Fibroblast of mammary gland (primary cell): ENCODE results near the gene MED12L.
A peak's percentile ranks its signal among the peaks of the same experiment; 100 is the strongest.
"Not testable (repeated sequence)": the region's sequence is repeated elsewhere in the genome, so short reads cannot be mapped to it uniquely, and the experiment has no call there.

Source experiments
- DNase-seq: peaks from one replicate; pipeline ENCODE4 v3.0.0-alpha.2; 2010; ENCODE audit warnings: low read depth
- H3K4me3 ChIP-seq: 2 replicates; pipeline ENCODE4 v1.5.1; 2011; ENCODE audit warnings: low read depth, mild to moderate bottlenecking, low read length, moderate library complexity; ENCODE audit not compliant: control insufficient read depth
- CTCF ChIP-seq: conservative IDR thresholded peaks from 2 replicates; pipeline ENCODE4 v1.5.1; 2011; ENCODE audit warnings: low read depth, low read length, inconsistent platforms; ENCODE audit not compliant: control insufficient read depth, insufficient read depth

Gene MED12L

GRCh38 chr3:151226825-151227224, 141.4 kb downstream of the MED12L start:
- no peak for TF ChIP-seq CTCF
- no peak overlapping the region for H3K4me3 ChIP-seq
- DNase-seq = no peak

GRCh38 chr3:151227266-151227806, 141.9 kb downstream of the MED12L start:
- no peak for DNase-seq
- TF ChIP-seq CTCF = no peak
- no peak overlapping the region for H3K4me3 ChIP-seq

DNA sequence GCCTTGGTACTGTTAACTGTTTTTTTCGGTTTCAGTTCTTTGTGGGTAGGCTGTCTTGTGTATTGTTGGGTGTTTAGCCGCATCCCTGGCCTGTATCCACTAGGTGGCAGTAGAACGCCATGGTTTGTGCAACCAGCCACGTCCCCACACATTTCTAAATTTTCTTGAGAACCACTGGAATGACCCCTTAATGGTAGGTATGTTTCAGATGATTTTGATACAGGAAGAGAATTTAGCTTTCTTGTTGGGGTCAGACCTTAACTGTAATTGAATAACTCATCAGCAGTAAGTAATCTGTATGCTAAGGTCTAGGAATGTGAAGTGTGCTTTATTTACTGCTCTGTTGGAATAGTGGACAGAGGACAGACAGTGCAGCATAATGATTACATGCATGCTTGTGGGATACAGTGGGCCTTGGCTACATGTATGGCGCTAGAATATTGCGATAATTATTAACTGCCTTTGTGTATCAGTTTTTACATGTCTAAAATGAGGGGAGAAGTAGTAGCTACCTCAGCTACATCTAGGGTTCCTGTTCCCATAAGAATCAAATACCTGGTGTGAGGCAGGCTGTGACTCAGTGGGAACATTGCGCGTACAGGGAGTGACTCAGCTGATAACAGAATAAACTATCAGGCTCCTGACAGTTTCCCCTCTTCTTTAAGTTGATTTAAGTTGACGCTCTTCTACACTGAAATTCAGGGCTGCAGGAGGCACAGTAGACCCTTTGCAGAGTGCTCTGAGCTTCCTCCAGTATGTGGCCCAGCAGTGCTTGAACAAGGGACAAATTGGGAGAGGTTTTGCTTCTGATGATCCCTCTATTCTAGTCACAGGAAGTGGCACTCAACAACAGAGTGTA, 142.6 kb downstream of the MED12L start:
- no peak overlapping the region for H3K4me3 ChIP-seq
- peak; percentile 96 for TF ChIP-seq CTCF
- DNase-seq = peak; percentile 83

- DNase-seq = peak; percentile 79
- no peak for TF ChIP-seq CTCF
- no peak overlapping the region for H3K4me3 ChIP-seq
Observed at GRCh38 chr3:151228666-151229040, 143.2 kb downstream of the MED12L start.

DNA sequence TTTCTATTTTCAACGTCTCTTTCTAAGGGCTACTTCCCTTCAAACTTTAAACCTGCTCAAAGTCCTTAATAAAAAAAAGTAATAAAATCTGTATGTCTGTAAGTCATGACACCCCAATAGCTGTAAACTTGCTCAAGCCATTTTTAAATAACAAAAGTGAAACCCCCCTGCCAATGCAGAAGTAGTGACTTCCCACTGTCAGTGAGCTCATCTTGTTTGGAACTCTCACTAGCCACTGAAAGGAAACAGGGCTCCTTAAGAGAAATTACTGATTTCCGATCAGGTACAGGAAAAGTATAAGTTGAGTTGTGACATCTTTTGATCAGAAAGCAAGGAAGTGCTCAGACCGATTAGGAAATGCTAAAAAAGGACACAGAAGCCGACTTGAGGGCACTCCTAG, 145.2 kb downstream of the MED12L start:
- H3K4me3 ChIP-seq = no peak overlapping the region
- TF ChIP-seq CTCF = no peak
- DNase-seq = no peak

DNA sequence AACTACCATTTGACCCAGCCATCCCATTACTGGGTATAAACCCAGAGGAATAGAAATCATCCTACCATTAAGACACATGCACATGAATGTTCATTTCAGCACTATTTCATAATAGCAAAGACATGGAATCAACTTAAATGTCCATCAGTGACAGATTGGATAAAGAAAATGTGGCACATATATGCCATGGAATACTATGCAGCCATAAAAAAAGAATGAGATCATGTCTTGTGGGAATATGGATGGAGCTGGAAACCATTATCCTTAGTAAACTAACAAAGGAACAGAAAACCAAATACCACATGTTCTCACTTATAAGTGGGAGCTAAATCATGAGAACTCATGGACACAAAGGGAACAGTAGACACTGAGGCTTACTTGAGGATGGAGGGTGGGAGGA, 146.9 kb downstream of the MED12L start:
- DNase-seq, H3K4me3 ChIP-seq: not testable (repeated sequence)

DNA sequence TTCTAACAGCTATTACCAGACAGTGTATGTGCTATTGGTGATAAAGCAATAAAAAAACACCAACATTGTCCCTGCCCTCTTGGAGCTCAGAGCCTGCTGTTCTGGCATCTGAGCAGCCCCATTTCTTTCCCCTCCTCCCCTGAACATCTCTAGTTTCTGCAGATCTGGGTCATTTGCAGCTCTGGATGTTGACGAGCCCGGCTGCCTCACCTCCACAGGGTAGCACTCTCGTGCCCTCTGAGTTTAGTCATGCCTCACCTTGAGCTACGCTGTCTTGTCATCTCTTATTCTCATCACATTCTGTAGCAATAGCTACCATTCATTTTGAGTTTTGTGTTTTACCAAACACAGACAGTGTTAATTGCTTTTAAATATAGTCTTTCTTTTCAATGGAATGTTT, 147.5 kb downstream of the MED12L start:
- no peak for TF ChIP-seq CTCF
- H3K4me3 ChIP-seq = no peak overlapping the region
- DNase-seq = no peak
